OCI-LY3 (cell line): ENCODE data around the gene GDPD5.

ENCODE experiments used
- EZH2phosphoT487 ChIP-seq: fragments of 200-600 bp; shearing (Covaris generic); IDR thresholded peaks from 2 replicates; pipeline ENCODE4 v1.6.1; 2018; ENCODE audit warnings: antibody characterized with exemption, mixed run types, low read depth
- TF ChIP-seq, protein P1 (sequence below): fragments of 200-600, 300-600 bp; sonication (generic); IDR thresholded peaks from 2 replicates; pipeline ENCODE4 v1.5.1; 2014; ENCODE audit warnings: antibody characterized with exemption, low read length, low read depth

DNA sequence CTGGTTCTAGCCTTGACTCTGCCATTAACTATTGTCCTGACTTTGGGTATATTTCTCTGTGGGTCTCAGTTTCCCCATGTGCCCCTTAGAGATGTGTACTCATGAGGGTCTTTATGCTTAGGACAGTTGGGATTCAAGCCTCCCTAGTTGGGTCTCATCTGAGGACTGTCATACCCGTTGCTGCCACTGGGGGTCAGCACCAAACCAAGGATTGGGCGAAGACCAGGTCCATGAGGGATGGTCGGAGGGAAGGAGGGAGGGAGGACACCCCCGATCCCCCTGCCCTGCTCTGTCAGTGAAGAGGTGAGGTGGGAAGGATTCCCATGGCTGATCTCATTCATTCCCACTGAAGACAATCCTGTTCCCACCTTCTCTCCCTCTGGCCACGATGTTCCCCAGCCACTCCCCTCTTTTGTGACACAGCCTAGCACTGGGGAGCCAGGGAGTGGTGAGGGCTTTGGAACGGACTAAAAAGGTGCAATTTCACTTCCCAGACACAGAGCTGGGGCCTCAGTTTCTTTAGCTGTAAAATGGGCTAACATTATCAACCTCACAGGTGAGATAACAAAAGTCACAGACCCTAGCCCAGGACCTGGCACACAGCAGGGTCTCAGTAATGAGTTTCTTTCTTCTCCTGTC is 80.3 kb downstream of the GDPD5 start:
- TF ChIP-seq, protein P1, sequence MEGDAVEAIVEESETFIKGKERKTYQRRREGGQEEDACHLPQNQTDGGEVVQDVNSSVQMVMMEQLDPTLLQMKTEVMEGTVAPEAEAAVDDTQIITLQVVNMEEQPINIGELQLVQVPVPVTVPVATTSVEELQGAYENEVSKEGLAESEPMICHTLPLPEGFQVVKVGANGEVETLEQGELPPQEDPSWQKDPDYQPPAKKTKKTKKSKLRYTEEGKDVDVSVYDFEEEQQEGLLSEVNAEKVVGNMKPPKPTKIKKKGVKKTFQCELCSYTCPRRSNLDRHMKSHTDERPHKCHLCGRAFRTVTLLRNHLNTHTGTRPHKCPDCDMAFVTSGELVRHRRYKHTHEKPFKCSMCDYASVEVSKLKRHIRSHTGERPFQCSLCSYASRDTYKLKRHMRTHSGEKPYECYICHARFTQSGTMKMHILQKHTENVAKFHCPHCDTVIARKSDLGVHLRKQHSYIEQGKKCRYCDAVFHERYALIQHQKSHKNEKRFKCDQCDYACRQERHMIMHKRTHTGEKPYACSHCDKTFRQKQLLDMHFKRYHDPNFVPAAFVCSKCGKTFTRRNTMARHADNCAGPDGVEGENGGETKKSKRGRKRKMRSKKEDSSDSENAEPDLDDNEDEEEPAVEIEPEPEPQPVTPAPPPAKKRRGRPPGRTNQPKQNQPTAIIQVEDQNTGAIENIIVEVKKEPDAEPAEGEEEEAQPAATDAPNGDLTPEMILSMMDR = peak; percentile 99
- no peak for TF ChIP-seq EZH2phosphoT487
